ENCODE results near the gene RBKS. TPM values are rescaled to one million over a fixed set of nuclear protein-coding genes. Genes with fewer than 3 reads are reported as not detected.

Gene RBKS
- polyA plus RNA-seq, 1 of the 3 experiments (the other 2 are of a cell fraction): 7.4 TPM

DNA sequence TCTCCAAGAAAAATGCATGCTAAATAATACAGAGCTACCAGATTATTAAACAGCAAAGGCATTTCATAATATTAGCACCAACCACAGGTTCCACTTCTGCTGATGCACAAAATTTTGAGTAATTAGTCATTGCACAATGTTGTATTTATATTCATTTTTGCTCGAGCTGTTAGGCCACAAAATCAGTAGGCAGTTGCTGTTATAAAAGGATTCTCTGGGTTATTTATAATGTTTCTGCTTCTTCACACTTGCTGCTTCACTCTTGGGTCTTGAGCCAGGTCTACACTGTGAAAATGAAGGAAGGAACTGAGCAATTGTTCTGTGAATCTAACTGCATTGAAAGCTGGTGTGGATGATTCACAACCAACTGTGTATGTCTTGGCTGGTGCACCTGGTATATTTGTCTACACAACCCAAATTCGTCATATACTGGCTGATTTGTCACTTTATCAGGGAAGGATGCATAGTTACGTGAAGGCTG, 80.4 kb downstream of the RBKS start (continued):
- TF ChIP-seq, protein P1, sequence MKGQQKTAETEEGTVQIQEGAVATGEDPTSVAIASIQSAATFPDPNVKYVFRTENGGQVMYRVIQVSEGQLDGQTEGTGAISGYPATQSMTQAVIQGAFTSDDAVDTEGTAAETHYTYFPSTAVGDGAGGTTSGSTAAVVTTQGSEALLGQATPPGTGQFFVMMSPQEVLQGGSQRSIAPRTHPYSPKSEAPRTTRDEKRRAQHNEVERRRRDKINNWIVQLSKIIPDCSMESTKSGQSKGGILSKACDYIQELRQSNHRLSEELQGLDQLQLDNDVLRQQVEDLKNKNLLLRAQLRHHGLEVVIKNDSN (IDR thresholded peaks at IDR 0.05; ENCODE audit: borderline replicate concordance, low read depth): no peak
- TF ChIP-seq, protein P2, sequence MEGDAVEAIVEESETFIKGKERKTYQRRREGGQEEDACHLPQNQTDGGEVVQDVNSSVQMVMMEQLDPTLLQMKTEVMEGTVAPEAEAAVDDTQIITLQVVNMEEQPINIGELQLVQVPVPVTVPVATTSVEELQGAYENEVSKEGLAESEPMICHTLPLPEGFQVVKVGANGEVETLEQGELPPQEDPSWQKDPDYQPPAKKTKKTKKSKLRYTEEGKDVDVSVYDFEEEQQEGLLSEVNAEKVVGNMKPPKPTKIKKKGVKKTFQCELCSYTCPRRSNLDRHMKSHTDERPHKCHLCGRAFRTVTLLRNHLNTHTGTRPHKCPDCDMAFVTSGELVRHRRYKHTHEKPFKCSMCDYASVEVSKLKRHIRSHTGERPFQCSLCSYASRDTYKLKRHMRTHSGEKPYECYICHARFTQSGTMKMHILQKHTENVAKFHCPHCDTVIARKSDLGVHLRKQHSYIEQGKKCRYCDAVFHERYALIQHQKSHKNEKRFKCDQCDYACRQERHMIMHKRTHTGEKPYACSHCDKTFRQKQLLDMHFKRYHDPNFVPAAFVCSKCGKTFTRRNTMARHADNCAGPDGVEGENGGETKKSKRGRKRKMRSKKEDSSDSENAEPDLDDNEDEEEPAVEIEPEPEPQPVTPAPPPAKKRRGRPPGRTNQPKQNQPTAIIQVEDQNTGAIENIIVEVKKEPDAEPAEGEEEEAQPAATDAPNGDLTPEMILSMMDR (IDR thresholded peaks at IDR 0.05): no peak
- TF ChIP-seq TEAD4 (IDR thresholded peaks at IDR 0.05; ENCODE audit: borderline replicate concordance, insufficient read depth) (peak; percentile 48; the same call in 1 of the 2 replicates), NFIC (IDR thresholded peaks at IDR 0.05; ENCODE audit: borderline replicate concordance) (peak; percentile 84), GATA2 (CRISPR knock-in tag; IDR thresholded peaks at IDR 0.05) (no peak)
- TF ChIP-seq, protein P3, sequence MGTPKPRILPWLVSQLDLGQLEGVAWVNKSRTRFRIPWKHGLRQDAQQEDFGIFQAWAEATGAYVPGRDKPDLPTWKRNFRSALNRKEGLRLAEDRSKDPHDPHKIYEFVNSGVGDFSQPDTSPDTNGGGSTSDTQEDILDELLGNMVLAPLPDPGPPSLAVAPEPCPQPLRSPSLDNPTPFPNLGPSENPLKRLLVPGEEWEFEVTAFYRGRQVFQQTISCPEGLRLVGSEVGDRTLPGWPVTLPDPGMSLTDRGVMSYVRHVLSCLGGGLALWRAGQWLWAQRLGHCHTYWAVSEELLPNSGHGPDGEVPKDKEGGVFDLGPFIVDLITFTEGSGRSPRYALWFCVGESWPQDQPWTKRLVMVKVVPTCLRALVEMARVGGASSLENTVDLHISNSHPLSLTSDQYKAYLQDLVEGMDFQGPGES (IDR thresholded peaks at IDR 0.05; ENCODE audit: low read depth, low read length): no peak

GRCh38 chr2:27808984-27809383, 81.2 kb downstream of the RBKS start:
- no peaks in the 10 kb centered on the region for H4K20me1 ChIP-seq (ENCODE audit: insufficient read depth)
- no peaks in the 10 kb centered on the region for H3K36me3 ChIP-seq (replicated peaks in 1 of 2; ENCODE audit: control insufficient read depth in 1 of 2, insufficient read depth in 2 of 2, low read length in 1 of 2)
- H3K79me2 ChIP-seq (ENCODE audit: insufficient read depth): no peaks in the 10 kb centered on the region
- POLR2A ChIA-PET: no interaction called here
- H2AFZ ChIP-seq (ENCODE audit: low read depth): no peak overlapping the region
- H3K9ac ChIP-seq: peak overlapping the region; percentile 5
- TF ChIP-seq NFIC (IDR thresholded peaks at IDR 0.05; ENCODE audit: borderline replicate concordance): no peak
- TF ChIP-seq RXRA (IDR thresholded peaks at IDR 0.05; ENCODE audit: borderline replicate concordance, low read depth): no peak
- TF ChIP-seq GABPA (IDR thresholded peaks at IDR 0.05; ENCODE audit: low read depth): no peak
- TF ChIP-seq TCF12 (IDR thresholded peaks at IDR 0.05): no peak
- TF ChIP-seq EP300 (IDR thresholded peaks at IDR 0.05; ENCODE audit: borderline replicate concordance in 1 of 2, low read depth in 1 of 2, low read length in 1 of 2): no peak
- TF ChIP-seq ZBTB33 (IDR thresholded peaks at IDR 0.05; ENCODE audit: borderline replicate concordance, low read depth): no peak
- TF ChIP-seq YY1 (IDR thresholded peaks at IDR 0.05; ENCODE audit: low read depth): no peak
- TF ChIP-seq, protein P4, sequence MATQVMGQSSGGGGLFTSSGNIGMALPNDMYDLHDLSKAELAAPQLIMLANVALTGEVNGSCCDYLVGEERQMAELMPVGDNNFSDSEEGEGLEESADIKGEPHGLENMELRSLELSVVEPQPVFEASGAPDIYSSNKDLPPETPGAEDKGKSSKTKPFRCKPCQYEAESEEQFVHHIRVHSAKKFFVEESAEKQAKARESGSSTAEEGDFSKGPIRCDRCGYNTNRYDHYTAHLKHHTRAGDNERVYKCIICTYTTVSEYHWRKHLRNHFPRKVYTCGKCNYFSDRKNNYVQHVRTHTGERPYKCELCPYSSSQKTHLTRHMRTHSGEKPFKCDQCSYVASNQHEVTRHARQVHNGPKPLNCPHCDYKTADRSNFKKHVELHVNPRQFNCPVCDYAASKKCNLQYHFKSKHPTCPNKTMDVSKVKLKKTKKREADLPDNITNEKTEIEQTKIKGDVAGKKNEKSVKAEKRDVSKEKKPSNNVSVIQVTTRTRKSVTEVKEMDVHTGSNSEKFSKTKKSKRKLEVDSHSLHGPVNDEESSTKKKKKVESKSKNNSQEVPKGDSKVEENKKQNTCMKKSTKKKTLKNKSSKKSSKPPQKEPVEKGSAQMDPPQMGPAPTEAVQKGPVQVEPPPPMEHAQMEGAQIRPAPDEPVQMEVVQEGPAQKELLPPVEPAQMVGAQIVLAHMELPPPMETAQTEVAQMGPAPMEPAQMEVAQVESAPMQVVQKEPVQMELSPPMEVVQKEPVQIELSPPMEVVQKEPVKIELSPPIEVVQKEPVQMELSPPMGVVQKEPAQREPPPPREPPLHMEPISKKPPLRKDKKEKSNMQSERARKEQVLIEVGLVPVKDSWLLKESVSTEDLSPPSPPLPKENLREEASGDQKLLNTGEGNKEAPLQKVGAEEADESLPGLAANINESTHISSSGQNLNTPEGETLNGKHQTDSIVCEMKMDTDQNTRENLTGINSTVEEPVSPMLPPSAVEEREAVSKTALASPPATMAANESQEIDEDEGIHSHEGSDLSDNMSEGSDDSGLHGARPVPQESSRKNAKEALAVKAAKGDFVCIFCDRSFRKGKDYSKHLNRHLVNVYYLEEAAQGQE (IDR thresholded peaks at IDR 0.05; ENCODE audit: low read depth, low read length): no peak
- no peak for TF ChIP-seq ELF1 (IDR thresholded peaks at IDR 0.05)
- TF ChIP-seq USF2 (IDR thresholded peaks at IDR 0.05; ENCODE audit: borderline replicate concordance, low read depth, low read length): no peak
- H3K27me3 ChIP-seq (ENCODE audit: insufficient read depth): no peaks in the 10 kb centered on the region
- 98% methylated on average over 3 of the region's 3 CpGs for WGBS (ENCODE audit: low lambda C conversion rate)
- DNase-seq: no peak
- H3K9me2 ChIP-seq: no peaks in the 10 kb centered on the region
- peaks cover 0 to 18% of the 10 kb centered on the region in 2 experiments; a peak in 1 of 4 replicates for H3K4me1 ChIP-seq (ENCODE audit: control insufficient read depth in 1 of 2, insufficient read depth in 2 of 2, low read depth in 1 of 2, low read length in 1 of 2)
- peak overlapping the region in 1 of 2 experiments; percentile 59; a peak in 2 of 4 replicates for H3K27ac ChIP-seq (ENCODE audit: low read depth in 2 of 2, low read length in 1 of 2)
- H3K4me2 ChIP-seq: peak overlapping the region; percentile 16; the same call in 1 of the 2 replicates
- CTCF ChIA-PET: interaction anchor here (1.5 to 3.0 kb wide), 4 partner anchors 13 to 86 kb away, joined by 4 to 10 read pairs (median 4); no protein-coding TSS in a partner anchor
- peaks cover 21% of the 10 kb centered on the region for H3F3A ChIP-seq (replicated peaks; ENCODE audit: insufficient read depth)
- H3K9me3 ChIP-seq: no peaks in the 10 kb centered on the region
- H3K4me3 ChIP-seq (ENCODE audit: low read depth in 2 of 2, low read length in 1 of 2): no peak overlapping the region

Measured in SK-N-SH (cell line).